Astrocyte (in vitro differentiated cells and primary cell): ENCODE data around the gene FAR1.
A peak's percentile ranks its signal among the peaks of the same experiment; 100 is the strongest.

Source experiments
- CTCF ChIP-seq: IDR thresholded peaks from 2 replicates; pipeline ENCODE4 v1.5.1; 2011; ENCODE audit warnings: low read depth, mild to moderate bottlenecking, inconsistent platforms, low read length, moderate library complexity; ENCODE audit not compliant: insufficient read depth
- EZH2 ChIP-seq: IDR thresholded peaks from 2 replicates; pipeline ENCODE4 v1.6.1; 2012; ENCODE audit warnings: mild to moderate bottlenecking, low read length, inconsistent platforms; ENCODE audit not compliant: insufficient read depth

GRCh38 chr11:13772223-13773046 lies 104.0 kb downstream of the FAR1 start:
- TF ChIP-seq CTCF (peak; percentile 51), EZH2 (no peak)
